GM21381 (cell line): ENCODE data around the gene ERBB3.
A peak's percentile ranks its signal among the peaks of the same experiment; 100 is the strongest.
"Not testable (repeated sequence)": the region's sequence is repeated elsewhere in the genome, so short reads cannot be mapped to it uniquely, and the experiment has no call there.

ENCODE experiments used
- ATAC-seq: cut with Tn5 transposase; IDR thresholded peaks from one replicate; pipeline ENCODE4 v1.9.1; 2021; ENCODE audit warnings: mild to moderate bottlenecking, moderate library complexity; ENCODE audit not compliant: unreplicated experiment

The ERBB3 gene

DNA sequence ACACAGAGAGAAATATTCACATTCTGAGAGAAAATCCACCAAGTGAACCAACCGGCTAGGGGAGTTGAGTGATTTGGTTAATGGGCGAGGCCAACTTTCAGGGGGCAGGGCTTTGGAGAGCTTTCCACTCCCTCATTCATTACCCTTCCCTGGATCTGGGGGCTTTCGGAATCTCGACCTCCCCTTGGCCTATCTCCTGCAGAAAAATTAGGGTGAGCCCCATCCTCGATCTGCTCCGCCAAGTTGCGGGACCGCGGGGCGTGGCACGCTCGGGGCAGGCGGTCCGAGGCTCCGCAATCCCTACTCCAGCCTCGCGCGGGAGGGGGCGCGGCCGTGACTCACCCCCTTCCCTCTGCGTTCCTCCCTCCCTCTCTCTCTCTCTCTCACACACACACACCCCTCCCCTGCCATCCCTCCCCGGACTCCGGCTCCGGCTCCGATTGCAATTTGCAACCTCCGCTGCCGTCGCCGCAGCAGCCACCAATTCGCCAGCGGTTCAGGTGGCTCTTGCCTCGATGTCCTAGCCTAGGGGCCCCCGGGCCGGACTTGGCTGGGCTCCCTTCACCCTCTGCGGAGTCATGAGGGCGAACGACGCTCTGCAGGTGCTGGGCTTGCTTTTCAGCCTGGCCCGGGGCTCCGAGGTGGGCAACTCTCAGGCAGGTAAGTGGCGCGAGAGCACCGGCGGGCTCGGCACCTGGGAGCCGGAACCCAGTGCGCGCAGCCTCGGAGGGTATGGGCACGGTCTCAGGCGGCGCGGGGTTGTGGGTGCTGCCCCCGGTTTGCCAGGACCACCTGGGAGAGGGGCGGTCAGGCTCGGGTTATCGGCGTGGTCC lies at the start of gene ERBB3:
TSS of gene ERBB3 (plus strand) at position 443 of the 833 bp plus-strand sequence. CDS start at position 579, 136 bp downstream.
- peak; percentile 21 for ATAC-seq

DNA sequence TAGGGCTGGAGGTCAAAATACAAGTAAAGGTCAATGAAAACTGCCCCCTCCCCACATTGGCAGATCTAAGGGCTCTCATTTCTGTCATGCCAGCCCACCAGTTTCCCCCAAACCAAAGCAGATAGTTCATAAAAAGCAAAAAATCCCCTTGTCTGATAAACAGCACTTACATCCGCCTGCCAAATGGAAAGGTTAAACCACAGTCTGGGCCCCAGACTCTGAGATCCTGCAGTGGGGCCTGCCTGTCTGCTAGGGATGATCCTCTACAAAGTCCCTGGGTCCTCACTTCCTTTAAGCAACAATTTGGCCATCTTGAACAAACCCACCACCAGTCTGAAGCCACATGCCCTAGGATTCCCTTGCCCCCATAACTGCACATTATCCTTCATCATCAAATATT lies 48.0 kb upstream of the ERBB3 start:
- no peak for ATAC-seq

DNA sequence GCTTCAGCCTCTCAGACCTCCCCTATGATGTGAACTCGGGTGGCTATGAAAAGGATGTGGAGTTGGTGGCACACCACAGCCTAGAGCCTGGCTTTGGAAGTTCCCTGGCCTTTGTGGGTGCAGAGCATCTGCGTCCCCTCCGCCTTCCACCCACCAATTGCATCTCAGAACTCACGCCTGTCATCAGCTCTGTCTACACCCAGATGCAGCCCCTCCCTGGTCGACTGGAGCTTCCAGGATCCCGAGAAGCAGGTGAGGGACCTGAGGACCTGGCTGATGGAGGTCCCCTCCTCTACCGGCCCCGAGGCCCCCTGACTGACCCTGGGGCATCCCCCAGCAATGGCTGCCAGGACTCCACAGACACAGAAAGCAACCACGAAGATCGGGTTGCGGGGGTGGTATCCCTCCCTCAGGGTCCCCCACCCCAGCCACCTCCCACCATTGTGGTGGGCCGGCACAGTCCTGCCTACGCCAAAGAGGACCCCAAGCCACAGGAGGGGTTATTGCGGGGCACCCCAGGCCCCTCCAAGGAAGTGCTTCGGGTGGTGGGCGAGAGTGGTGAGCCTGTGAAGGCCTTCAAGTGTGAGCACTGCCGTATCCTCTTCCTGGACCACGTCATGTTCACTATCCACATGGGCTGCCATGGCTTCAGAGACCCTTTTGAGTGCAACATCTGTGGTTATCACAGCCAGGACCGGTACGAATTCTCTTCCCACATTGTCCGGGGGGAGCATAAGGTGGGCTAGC lies 45.2 kb upstream of the ERBB3 start:
- ATAC-seq: no peak

DNA sequence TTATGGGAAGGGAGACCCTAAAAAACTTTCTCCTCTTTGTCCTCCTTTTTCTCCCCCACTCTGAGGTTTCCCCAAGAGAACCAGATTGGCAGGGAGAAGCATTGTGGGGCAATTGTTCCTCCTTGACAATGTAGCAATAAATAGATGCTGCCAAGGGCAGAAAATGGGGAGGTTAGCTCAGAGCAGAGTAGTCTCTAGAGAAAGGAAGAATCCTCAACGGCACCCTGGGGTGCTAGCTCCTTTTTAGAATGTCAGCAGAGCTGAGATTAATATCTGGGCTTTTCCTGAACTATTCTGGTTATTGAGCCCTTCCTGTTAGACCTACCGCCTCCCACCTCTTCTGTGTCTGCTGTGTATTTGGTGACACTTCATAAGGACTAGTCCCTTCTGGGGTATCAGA lies 42.8 kb upstream of the ERBB3 start:
- ATAC-seq: no peak

DNA sequence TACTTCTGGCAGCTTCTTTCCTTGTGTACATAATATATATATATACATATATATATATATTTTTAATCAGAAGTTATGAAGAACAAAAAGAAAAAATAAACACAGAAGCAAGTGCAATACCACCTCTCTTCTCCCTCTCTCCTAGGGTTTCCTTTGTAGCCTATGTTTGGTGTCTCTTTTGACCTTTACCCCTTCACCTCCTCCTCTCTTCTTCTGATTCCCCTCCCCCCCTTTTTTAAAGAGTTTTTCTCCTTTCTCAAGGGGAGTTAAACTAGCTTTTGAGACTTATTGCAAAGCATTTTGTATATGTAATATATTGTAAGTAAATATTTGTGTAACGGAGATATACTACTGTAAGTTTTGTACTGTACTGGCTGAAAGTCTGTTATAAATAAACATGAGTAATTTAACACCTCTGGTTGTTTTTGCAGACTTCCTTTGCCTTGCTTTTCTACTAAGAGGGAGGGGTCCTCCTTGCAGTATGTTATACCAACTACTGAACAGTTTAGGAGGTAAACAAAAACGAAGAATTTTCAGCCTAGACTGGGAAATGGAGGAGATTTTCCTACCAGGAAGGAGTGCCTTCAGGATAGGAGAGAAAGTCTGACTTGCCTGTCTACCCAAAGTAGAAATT lies 41.8 kb upstream of the ERBB3 start:
- no peak for ATAC-seq

DNA sequence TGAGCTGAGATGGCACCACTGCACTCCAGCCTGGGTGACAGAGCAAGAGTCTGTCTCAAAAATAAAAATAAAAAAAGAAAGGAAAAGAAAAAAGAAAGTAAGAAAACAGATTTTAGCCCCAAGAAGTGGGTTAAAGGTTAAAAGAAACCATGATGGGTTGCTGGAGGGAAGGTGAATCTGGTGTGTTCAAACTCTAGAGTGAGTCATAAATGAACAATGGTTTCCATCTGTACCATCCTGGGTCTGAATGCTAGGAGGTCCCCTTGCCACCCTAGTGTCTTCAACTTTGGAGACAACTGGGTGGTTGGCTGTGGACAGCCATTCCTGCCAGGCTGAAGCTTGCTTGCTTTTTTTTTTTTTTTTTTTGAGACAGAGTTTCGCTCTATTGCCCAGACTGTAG lies 39.8 kb upstream of the ERBB3 start:
- ATAC-seq: no peak

DNA sequence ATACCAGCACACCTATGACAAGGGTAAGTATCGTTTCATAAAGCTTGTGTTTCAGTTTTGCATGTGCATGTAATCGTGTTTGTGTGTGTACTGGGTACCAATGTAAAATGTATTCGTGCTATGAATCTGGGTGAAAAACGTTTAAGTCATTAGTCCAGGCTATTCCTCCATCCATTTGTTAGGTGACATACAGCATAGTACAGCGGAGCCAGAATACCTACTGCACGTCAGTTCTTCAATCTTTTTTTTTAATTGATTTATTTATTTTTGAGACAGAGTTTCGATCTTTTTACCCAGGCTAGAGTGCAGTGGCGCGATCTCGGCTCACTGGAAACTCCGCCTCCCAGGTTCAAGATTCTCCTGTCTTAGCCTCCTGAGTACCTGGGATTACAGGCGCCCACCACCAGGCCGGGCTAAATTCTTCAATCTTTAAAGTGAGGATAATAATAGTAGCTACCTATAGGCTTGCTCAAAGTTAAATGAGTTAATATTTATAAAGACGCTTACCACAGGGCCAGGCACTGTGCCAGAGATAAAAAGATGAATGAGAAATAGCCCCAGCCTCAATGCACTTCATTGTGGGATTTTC lies 38.9 kb upstream of the ERBB3 start:
- ATAC-seq: peak; percentile 3

DNA sequence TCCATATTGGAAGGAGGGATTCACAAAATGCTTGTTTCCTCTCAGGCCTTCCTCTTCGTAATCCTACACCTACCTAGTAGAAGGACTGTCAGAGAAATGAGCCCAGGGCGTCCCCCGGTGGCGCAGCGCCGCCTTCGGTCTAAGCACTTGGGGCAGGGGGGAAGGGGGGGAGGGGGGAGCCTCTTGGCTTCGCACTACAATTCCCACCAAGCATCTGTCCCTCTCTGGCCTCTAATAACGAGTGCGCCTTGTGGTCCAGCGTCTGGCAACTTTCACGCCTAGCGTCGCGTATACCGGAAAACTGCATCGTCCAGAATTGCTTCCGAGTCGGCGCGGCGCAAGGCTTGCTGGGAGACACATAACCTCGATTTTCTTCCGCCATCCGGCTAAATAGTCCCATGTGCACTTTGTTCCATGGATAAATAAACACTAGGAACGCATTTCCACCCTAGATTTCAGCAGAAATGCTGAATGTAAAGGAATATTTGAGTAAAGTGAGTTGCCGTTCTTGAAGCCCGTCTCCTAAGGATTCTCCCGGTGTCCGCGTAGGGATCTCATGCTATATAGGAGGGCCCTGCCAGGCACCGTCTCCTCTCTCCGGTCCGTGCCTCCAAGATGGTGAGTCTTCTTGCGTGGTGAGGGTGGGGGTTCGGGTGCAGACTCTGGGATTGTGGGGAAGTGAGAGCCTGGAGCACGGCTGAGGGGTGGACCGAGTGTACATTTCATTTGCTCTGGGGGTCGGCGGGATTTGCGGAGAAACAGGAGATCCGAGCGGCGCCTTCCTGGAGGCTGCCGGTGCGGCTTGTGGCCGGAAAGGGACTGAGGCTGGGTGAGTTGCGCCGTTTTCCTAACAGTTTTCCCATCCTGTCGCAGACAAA lies 38.2 kb upstream of the ERBB3 start, which contains the start of gene RPS26:
TSS of gene RPS26 (plus strand) at position 367 of the 878 bp plus-strand sequence. CDS start at position 616, 249 bp downstream.
- ATAC-seq: peak; percentile 87

DNA sequence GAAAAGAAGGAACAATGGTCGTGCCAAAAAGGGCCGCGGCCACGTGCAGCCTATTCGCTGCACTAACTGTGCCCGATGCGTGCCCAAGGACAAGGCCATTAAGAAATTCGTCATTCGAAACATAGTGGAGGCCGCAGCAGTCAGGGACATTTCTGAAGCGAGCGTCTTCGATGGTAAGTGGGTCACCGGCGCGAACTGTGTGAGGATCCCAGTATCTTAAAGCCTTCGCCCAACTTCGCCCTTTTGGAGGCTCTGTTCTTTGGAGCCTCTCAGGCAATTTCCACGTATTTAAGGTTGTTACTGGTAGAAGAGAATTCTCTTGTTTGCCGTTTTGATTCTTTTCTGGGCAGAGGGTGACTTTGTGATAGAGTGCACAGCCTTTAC lies 37.5 kb upstream of the ERBB3 start:
- ATAC-seq: not testable (repeated sequence)

DNA sequence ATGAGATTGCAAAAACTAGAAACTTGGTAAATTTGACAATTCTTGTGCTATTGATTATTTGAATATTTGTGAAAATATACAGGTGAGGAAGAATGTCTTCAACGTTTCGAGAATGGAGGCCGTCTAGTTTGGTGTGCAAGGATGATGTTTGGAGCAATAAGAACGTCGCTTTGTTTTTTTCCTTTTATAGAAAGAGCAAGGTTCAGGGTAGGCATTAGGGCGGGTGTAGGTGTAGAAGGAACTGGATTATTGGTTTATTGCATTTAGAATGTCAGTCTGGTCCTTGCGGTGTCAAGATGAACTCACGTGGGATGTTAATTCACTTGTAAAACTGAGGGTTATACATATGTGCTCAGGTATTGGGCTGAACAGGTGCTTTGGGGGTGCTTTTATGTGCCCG lies 37.1 kb upstream of the ERBB3 start:
- no peak for ATAC-seq

DNA sequence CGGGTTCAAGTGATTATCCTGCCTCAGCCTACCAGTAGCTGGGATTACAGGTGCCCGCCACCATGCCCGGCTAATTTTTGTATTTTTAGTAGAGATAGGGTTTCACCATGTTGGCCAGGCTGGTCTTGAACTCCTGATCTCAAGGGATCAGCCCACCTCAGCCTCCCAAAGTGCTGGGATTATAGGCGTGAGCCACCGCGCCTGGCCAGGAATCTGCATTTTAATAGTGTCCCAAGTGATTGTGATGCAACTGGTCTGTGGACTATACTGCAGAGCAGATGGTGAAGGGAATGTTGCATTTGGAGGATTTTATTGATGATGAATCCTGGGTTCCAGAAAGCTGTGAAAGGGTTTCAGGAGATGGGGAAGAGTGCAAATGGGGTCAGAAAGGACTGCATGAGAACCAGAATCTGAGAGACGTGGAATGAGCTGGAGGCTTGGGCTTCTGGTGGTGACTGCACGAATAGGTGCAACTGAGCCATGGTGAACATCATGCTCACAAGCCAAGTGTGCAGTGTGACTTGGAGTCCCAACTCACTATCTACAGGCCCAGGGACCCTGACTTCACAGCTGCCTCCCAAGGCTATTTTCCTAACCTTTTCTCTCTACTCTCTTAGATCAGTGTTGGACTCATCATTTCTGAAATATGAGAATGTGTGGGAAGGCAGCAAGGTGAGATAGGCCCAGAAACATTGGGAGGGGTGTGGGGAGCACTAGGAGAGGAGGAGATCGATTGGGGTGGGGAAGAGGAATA lies 33.8 kb upstream of the ERBB3 start:
- no peak for ATAC-seq

DNA sequence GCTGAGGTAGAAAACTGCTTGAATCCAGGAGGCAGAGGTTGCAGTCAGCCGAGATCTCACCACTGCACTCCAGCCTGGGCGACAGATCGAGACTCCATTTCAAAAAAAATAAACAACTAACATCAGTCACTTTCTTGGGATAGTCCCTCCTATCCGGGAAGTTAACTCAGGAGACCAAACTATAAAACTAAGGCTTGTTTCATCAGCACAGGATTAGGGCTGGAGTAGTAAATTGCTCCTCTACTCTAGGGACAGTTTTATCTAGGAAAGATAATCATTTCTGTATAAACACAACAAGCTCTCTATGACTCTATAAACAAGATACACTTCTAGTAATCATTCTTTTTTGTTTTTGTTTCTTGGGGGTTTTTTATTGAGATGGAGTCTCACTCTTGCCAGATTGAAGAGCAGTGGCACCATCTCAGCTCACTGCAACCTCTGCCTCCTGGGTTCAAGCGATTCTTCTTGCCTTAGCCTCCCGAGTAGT lies 26.5 kb upstream of the ERBB3 start:
- no peak for ATAC-seq

DNA sequence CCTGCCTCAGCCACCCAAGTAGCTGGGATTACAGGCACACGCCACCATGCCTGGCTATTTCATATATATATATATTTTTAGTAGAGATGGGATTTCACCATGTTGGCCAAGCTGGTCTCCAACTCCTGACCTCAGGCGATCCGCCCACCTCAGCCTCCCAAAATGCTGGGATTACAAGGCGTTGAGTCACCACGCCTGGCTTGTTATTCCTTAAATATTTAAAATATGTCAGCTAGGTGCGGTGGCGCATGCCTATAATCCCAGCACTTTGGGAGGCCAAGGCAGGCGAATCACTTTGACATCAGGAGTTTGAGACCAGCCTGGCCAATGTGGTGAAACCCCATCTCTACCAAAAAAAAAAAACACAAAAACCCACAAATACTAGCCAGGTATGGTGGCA lies 20.0 kb upstream of the ERBB3 start:
- not testable (repeated sequence) for ATAC-seq

DNA sequence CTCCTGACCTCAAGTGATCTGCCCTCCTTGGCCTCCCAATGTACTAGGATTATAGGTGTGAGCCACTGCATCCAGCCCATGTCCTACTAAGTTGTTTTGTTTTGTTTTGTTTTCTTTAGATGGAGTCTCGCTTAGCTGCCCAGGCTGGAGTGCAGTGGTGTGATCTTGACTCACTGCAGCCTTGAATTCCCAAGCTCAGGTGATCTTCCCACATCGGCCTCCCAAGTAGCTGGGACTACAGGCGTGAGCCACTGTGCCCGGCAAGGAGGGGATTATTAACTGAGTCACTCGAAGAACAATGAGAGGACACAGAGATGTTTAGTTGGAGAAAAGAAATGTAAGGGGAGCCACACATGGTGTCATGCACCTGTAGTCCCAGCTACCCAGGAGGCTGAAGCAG lies 18.0 kb upstream of the ERBB3 start:
- no peak for ATAC-seq

DNA sequence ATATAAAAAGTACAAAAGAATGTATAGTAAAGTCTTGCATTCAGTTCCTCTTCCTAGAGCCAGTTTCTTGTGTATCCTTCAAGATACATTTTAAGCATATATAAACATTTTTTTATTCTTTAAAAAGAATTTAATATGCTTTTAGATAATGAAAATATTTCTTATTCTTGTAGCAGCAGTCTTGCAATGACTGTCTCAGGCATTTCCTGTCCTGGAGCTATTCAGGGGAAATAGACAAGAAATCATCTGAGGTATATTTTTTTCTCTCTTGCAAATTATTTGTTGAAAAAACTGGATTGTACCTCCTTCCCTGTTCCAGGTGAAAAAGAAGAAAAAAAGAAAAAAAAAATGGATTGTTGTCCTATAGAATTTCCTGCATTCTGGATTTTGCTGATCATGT lies 17.0 kb upstream of the ERBB3 start:
- no peak for ATAC-seq

DNA sequence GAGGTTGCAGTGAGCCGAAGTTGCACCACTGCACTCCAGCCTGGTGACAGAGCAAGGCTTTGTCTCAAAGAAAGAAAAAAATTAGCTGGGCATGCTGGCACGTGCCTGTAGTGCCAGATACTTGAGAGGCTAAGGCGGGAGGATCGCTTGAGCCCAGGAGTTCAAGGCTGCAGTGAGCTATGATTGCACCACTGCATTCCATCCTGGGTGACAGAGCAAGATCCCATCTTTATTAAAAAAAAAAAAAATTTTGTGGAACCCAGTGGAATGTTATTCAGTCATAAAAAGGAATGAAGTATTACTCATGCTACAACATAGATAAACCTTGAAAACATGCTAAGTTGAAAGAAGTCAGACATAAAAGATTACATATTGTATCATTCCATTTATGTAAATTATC lies 8.3 kb upstream of the ERBB3 start:
- no peak for ATAC-seq

DNA sequence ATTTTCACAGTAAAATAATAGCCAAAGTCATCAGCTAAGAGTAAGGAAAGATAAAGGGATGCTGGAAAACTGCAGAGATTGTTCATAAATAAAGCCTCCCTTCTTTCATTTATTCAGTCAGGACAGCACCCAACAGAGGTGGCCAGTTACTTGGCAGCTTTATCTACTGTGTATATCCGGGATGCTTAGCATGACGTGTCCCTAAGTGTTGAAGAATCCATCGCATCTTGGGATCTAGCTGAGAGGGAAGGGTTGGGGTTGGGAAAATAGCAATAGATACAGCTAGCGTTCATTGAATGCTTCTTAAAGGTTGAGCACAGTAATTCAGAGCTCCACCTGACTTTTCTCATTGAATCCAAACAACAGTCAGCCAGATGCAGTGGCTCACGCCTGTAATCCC lies 5.6 kb upstream of the ERBB3 start:
- no peak for ATAC-seq

DNA sequence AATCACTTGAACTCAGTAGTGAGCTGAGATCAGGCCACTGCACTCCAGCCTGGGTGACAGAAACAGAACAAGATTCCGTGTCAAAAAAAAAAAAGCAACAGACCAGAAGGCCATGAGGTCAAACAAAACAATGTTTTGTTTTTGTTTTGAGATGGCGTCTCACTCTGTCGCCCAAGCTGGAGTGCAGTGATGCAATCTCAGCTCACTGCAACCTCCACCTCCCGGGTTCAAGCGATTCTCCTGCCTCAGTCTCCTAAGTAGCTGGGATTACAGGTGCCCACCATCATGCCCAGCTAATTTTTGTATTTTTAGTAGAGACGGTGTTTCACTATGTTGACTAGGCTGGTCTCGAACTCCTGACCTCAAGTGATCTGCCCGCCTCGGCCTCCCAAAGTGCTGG lies 2.0 kb upstream of the ERBB3 start:
- ATAC-seq: not testable (repeated sequence)

DNA sequence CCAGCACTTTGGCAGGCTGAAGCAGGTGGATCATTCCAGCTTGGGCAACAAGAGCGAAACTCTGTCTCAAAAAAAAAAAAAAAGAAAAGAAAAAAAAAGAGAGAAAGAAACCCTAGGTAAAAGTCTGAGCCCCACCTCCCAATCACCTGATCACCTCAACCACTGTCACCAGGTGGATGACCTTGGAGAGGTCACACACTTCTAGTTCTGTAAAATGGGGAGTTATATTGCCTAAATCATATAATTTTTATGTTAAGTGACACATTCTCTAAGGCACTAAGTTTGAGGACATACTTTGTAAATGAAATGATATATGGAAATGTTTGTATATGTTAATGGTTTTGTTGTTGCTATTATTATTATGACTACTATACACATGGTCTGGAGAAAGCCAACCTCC lies 1.5 kb upstream of the ERBB3 start:
- no peak for ATAC-seq
